KBM-7 (cell line): Measurements from ENCODE around the gene MYL7.
"Not testable (repeated sequence)": the region's sequence is repeated elsewhere in the genome, so short reads cannot be mapped to it uniquely, and the experiment has no call there.

Experiments
- DNase-seq: peaks from one replicate; pipeline ENCODE4 v3.0.0-alpha.2; 2015
- in situ Hi-C: fragments of 300-500 bp; cut with MboI; formaldehyde crosslinking; loops from 2 replicates; pipeline ENCODE4 v1.14.3; 2020; ENCODE audit warnings: low sequenced_read_pairs, low pct_unique_long_range_greater_than_20kb, mixed read lengths

Gene MYL7

DNA sequence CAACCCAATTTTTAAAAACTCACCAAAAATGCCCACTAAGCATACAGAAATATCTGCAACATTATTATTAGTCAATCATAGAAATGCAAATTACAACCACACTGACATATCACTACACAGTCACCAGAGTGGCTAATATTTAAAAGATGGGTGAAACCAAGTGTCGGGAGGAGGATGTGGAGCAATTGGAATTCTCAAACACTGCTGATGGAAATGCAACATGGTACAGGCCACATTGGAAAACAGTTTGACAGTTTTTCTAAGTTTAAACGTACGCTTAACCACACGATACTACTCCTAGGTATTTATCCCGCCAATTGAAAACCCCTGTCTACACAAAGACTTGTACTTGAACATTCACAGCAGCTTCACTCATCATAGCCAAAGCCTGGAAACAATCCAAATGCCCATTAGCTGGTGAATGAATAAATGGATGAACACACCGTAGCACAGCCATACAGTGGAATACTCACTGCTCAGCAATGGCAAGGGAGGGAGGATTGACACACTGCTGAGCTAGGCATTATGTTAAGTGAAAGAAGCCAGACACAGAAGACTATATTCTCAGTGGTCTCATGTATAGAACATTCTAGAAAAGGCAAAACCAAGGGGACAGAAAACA is 31.8 kb upstream of the MYL7 start:
- DNase-seq: no peak
- in situ Hi-C loops: no loop called here

DNA sequence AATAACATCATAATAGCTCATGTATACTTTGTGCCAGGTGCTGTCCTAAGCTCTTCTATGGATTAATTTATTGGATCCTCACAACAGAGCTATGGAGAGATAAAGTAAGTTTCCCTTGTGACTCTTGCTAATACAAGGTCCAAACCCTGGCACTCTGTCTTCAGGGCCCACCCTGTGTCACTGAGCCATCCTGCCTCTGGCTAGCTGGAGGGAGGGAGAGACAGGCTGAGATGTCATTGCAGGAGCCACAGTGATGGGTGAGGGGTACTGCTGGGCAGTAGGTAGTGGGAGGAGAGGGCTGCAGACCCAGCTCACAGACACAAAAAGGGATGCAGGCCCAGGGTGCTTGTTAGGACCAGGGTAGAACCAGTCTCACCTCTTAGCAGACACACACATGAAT is 31.2 kb upstream of the MYL7 start:
- in situ Hi-C loops: no loop called here
- DNase-seq: no peak

DNA sequence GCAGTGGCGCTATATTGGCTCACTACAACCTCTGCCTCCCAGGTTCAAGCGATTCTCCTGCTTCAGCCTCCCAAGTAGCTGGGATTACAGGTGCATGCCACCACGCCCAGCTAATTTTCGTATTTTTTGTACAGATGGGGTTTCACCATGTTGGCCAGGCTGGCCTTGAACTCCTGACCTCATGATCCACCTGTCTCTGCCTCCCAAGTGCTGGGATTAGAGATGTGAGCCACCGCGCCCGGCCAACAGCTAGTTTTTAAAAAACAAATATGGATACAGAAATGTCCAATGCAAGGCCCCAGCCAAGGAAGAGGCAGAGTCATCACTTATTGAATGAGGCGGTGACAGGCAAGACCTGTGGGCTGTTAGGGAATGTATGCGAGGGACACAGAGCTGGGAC is 30.8 kb upstream of the MYL7 start:
- DNase-seq: not testable (repeated sequence)

DNA sequence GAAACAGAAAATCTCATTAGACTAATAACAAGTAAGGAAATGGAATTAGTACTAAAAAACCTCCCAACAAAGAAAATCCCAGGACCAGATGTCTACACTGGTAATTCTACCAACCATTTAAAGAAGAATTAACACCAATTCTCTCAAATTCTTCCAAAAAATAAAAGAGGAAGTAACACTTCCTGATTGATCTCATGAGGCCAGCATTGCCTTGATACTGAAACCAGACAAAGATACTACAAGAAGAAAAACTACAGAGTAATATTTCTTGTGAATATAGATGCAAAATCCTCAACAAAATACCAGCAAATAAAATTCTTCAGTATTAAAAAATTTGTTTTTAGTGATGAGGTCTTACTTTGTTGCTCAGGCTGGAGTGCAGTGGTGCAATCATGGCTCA is 26.8 kb upstream of the MYL7 start:
- in situ Hi-C loops: no loop called here
- DNase-seq: peak; percentile 51

More for the DNA sequence above, 30.8 kb upstream of the MYL7 start:
- in situ Hi-C loops: not testable (repeated sequence)

DNA sequence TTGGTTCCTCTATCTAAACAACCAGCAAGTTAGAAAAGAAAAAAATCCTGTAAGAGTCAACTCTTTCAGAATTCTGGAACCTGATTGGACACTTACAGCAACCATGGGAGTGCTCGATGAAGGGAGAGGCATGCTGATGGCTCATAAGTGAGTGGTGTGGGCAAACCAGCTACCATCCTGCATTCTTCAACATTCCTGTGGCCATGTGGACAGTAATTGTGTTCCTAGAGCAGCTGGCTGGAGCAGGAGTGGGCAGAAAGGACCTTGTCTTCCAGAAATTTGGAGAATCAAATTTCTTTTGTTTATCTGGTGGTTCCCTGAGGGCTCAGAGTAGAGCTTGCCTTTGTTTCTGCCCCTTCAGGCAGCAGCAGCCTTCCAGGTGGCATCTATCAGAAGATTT is 22.5 kb upstream of the MYL7 start:
- DNase-seq: no peak
- in situ Hi-C loops: no loop called here

DNA sequence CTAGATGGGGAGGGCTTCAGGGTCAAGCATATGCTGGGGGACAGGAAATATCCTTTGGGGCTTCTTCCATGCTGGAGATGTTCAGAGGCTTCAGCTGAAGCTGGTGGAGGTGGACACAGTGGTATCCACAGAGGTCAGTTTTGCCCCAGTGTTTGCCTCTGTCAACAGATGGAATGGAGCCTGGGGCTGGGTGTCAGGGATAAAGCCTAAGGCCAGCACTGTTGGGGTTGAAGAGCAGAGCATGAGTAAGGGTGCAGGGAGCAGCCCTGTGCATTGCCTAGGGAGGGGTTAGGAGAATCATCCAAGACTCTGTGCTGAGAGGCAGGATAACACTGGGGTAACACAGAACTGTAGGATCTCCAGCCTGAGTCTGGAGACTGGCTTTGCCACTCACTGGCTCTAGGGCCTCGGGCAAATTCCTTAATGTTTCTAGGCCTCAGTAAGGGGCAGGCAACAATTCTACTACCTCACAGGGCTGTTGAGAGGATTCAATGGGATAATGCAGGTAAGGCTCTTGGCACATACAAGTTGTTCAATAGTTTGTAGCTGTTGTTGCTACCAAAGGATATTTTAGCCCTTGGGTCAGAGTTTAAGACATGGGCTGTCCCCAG is 21.8 kb upstream of the MYL7 start:
- DNase-seq: no peak
- in situ Hi-C loops: no loop called here

DNA sequence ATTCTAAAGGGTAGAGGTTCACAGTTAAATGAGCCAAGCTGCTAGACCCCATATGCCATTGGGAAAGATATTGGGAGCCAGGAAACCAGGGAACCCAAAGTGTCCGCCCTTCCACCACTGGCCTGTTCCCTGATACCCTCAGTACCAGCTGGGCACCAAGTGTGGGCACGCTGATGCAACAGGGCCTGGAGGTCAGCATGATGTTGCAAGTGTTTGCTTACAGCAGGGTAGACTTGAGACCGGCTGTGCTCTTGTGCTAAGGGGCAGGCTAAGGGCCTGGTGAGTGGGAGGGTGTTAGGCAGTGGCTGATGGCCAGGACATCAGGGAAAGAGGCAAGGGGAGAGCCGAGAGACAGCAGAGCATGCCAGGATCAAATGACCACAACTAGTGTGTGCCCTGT is 21.0 kb upstream of the MYL7 start:
- no peak for DNase-seq

DNA sequence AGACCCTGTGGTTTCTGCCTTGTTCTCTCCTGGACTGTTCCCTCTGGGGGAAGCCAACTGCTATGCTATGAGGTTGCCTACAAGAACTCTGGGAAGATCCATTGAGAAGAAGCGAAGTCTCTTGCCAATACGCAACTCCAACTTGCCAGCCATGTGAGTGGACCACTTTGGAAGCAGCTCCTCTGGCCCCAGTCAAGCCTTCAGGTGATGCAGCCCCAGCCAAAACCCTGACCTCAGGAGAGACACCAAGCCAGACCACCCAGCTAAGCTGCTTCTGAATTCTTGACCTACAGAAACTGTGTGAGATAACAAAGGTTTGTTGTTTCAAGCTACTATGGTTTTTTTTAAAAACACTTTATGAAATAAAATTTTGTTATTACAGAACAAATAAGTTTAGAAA is 20.2 kb upstream of the MYL7 start:
- in situ Hi-C loops: no loop called here
- no peak for DNase-seq

More for the DNA sequence above, 21.0 kb upstream of the MYL7 start:
- in situ Hi-C loops: no loop called here

DNA sequence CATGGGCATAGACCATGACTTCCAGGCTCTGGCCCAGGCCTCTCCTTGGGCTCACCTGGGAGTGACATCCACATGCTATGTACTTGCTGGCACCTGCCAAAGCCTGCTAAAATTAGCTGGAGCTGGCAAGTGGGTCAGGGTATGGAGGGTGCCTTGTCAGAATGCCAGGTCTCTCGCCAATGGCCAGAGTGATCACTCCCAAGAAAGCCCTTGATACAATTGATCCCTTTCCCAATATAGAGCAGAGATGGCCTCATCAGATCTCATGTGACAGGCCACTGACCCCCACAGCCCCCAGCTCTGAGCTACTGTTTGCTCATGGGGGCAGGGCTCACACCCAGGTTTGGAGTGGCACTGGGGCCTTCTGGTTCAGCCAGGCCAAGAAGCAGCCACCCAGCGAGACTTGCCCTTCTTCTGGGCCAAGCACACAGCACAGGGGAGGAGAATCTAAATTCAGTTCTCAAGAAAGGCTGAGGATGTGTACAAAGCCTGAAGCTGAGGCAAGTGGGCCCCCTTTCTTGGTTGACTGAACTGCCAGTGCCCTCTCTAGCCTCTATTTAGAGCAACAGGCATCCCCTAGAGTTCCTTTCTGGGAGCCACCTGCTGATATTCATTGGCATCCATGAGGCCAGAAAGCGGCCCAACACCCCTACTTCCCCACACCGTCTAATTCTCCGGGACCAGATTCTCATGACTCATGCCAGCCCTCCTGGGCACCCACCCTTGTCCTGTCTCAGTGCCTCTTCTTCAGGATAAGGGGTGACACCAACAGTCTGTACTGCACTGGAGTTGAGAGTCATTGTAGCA is 18.9 kb upstream of the MYL7 start:
- in situ Hi-C loops: no loop called here
- no peak for DNase-seq

DNA sequence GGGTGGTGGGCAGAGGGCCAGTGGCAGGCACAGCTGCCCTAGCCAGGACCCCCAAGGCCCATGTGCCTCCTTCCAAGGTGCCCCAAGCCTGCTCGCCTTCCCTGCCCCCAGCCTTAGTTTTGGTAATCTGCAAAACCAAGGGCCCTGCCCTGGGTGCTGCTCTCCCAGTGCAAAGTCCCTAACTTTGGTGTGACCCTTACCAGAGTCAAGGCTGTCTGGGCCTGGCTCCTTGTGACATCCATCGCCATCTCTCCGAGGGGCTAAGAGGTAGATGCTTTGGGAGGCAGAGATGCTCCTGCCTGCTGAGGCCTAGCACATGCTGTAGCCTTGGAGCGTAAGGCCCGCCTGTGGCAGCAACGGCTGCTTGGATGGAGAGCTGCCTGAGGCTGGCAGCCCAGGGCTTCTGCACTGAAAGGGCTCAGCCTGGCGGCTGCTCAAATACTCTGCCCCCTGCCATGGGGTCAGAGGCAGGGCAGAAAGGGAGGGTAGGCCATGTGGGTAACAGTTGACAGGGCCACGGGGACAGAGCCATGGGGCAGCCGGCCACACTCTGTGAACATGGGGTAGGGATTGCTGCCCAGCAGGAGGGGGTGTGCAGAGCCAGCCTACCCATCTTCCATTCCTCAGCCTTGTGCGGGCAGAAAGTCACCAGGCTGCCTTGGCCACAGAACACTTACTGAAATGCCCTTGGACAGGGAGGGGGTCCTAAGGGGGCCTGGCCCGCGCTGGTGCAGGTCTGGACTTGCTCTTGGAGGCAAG is 17.9 kb upstream of the MYL7 start:
- in situ Hi-C loops: no loop called here
- DNase-seq: no peak

DNA sequence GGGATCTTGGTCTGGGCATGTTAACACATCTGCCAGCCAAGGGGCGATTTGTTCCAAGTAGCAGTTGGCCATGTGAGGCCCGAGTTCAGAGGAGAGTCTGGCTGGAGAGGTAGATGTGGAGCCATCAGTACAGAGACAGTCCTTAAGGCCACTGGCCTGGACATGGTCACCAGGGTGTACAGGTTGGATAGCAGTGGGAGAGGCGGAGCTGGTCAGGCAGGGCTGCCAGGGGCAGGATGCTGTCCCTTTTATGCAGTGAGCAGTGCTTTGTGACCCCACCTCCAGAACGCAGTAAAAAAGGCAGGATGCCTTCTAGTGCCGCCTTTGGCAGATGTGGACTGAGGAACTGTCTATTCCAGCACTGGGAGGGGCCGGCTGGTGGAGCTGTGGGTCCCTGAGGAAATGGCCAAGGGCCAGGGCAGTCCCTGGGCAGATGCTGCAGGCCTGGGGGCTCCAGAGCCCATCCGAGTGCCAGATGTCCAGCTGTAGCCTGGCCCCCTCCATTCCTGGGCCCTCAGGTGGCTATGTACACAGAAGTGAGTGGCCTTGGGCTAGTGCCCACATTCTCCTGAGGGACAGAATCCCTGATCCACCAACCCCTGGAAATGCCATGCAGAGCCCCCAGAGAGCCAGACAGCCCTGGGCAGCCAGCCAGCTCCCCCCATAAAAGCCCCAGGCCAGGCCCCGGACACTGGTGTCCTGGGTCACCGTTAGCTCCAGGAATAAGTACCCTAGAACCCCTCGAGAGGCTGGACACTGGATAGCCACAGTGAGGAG is 17.2 kb upstream of the MYL7 start:
- in situ Hi-C loops: no loop called here
- DNase-seq: no peak

DNA sequence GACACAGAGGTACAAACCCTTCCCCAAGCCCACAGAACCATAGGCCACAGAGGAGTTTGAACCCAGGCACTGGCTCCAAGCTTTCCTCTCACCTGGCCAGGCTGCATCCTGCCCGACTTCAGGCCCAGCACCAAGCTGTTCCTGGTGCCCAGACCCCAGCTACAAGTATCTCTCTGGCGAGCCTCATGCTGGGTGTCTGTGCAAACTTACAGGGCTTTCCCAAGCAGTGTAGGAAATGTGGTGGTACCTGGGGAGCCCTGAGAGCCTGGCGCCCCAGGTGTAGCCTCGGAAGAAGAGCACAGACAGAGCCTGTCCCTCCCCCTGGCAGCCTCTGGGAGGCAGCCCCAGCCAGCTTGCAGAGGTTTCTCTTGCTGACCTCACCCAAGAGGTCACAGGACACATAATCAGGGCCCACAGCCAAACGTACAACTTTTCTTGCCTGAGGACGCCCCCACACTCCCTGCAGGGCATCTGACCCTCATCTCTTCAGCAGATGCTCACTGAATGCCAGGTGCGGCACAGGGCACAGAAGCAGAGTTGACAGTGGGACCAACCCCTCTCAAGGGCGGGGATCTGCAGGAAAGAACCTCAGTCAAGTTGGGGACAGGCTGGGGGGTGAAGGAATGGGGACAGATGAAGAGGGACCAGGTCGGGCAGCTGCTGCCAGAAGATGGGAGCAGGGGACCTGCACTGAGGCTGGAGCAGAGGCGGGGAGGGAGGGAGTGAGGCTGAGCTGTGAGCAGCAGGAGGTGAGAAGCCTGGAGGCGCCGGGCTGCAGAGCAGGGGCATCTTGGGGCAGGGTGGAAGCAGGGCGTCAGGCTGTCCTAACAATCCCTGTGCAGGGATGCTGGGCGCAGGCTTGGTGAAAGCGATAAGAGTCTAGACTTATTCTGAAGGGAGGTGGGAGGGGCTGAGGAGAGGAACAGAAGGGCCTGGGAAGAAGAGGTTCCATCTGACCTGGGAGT is 16.3 kb upstream of the MYL7 start:
- no peak for DNase-seq

DNA sequence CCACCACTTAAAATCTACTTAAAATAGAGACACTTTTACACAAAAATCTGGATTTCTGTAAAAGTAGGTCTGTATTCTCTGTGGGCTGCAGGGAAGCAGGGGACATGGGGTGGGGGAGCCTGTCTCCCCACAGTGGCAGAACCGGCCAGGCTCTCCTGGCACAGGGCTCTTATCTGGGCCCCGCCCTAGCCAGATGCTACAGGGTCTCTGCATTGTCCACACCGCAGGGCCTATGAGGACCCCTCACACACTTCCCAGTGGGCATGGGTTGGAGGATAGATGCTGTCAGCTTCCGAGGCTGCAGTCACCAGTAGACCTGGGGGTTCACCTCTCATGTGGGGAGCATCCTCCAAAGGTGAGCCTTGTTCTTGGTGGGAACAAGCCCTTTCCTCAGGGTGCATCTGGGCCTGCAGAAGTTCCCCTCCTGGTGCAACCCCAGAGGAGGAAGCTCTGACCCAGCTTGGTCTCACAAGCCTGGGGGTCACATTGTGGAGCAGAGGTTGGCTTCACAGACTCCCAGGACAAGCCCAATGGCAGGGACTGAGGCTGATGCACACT is 15.4 kb upstream of the MYL7 start:
- DNase-seq: no peak
- in situ Hi-C loops: no loop called here

More for the DNA sequence above, 16.3 kb upstream of the MYL7 start:
- in situ Hi-C loops: no loop called here

DNA sequence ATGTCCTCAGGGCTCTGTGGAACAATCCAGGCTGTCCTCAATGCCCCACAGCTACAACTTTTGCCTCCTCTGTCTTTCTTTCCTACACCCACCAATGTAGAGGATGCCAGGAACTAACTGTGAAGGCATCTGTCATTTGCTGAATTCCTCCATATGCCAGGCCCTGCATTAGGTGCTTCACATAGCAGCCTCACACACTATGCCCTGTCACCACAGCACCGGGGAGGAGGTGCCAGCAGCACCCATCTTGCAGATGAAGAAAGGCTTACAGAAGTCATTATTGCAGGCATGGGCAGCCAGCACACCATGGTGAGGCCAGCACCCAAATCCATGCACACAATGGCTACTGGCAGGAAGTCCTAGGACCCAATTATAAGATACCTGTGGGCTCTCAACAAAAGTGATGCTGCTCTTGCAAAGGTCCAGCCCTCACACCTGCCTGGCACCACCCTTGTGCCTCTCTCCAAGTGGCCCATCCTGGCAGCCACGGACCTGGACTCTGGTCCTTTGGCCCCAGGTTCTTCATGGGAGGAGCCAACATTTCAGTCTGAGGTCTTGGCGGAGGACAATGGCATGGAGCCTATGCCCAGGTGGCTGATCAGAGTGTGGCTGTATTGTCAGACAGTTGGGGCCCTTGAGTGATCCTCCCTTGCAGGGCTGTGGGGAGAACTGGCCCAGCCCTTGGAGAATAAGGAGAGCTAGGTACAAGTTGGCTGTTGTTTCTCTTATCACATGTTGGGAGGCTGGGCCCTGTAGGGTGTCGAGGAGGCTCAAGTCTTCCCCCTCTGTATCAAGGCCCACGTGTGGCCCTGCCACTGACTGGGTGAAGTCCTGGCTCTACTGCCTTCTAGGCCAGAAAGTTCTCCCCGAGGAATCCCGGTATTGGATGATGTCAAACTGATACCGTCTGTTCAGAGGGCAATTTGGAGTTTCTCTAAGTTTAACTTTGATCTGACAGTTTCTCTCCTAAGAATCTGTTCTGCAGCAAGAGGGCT is 14.4 kb upstream of the MYL7 start:
- no peak for DNase-seq
- in situ Hi-C loops: no loop called here

DNA sequence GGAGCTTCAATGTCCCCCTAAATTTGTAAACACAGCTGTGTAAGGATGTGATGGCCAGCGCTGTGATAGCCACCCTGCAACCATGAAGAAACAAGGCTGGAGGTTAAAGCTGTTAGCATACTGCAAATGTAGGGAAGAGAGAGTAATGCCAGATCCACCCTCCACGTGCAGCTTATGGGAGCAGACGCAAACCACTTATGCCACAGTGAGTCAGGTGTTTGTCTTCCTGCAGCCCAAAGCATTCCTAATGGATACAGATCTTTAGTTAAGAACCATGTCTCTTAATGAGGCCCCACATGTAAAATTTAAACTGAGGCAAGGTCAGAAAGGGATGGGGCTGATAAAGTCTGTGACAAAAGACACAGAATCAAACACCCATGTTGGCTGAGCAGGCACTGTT is 13.6 kb upstream of the MYL7 start:
- in situ Hi-C loops: no loop called here
- DNase-seq: no peak

DNA sequence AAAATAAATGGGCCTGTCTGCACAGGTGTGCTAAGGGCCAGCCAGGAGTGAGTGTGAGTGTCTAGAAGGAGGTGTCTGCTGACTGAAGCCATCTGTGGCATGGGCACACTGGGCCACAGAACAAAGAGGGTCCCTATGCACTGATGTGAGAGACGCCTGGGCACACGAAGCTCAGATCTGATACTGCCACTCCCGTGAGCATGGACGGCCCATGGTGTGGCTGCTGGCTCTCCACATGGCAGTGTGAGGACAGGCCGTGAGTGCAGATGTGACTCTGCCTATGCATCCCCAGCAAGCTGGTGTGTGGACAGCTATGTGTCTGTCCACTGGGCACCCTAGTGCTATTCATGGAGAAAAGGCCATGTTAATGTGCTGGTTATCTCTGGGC is 12.8 kb upstream of the MYL7 start:
- in situ Hi-C loops: no loop called here
- no peak for DNase-seq
